T1000 (cell line): Measurements from ENCODE around the gene C1QTNF1.
"Not testable (repeated sequence)": the region's sequence is repeated elsewhere in the genome, so short reads cannot be mapped to it uniquely, and the experiment has no call there.

Experiments
- DNase-seq: peaks from one replicate; lab custom pipeline; 2025; ENCODE audit warnings: mixed read lengths; lab: John Stamatoyannopoulos, UW

C1QTNF1 gene

DNA sequence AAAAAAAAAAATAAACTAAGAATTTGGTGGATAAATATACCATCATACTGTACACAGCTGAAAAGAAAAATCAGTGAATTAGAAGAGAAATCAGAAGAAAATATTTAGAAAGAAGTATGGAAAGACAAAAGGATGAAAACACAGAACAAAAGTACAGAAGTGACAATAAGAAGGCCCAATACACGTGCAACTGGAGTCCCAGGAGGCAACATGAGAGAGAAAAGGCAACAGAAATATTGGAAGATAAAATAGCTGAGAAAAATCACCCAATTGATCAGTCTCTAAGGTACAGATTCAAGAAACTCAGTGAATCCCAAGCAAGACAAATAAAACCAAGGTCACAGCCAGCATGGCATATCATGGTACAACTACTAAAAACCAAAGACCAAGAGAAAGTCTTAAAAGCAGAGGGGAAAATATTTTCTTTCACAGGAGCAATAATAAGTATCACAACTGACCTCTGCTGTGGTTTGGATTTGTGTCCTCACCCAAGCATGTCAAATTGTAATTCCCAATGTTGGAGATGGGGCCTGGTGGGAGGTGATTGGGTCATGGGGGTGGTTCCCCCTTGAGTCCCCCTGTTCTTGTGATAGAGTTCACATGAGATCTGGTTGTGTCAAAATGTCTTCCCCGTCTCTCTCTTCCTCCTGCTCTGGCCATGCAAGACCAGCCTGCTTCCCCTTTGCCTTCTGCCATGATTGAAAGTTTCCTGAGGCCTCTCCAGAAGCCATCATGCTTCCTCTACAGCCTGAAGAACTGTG lies 30.4 kb downstream of the C1QTNF1 start:
- no peak for DNase-seq

DNA sequence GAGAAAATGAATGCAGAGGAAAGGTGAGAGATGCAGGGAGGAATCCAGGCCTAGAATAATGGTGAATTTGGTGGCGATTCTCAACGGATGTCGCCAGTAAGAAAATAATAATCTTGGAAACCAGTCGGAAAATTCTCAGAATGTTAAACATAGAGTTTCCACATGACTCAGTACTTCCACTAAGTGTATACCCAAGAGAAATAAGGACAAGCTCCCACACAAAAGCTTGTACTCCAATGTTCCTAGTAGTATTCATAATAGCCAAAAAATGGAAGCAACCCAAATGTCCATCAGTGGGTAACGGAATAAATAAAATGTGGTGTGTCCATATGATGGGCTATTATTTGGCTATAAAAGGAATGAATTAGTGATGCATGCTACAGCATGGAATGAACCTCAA lies 31.2 kb downstream of the C1QTNF1 start:
- no peak for DNase-seq

DNA sequence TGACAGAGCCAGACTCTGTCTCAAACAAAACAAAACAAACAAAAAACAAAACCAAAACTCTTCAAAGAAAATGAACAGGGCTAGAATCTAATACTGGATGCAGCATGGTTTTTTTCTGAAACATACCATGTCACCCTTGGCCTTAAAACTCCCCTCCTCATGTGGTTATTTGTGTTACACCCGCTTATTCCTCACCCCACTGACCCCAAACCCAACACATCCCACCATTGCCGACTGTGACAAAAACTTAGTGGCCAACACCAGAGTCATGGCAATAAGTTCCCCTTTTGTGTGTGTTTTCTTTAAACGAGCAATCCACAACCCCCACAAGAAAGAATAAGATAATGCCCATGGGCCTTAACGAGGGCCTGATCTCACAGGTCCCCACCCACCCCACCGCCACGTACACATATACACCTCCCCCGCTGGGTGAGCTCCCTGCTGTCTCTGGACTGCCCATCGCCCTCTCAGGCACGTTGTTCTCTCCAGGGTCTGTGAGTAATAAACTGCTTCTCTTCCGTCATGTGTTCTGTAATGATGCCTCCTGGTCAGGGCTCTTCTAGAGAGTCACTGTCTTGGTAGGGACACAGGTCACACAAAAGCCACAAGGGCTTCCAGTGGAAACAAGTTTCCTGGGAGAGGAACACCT lies 33.9 kb downstream of the C1QTNF1 start:
- no peak for DNase-seq

DNA sequence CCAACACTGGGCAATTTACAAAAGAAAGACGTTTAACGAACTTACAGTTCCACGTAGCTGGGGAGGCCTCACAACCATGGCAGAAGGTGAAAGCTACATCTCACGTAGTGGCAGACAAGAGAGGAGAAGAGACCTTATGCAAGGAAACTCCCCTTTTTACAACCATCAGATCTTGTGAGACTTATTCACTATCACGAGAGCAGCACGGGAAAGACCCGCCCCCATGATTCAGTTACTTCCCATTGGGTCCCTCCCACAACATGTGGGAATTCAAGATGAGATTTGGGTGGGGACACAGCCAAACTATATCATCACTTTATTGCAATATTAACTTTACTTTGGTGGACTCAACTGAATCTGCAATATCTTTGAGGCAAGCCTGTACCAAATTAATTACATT lies 38.7 kb downstream of the C1QTNF1 start:
- no peak for DNase-seq

DNA sequence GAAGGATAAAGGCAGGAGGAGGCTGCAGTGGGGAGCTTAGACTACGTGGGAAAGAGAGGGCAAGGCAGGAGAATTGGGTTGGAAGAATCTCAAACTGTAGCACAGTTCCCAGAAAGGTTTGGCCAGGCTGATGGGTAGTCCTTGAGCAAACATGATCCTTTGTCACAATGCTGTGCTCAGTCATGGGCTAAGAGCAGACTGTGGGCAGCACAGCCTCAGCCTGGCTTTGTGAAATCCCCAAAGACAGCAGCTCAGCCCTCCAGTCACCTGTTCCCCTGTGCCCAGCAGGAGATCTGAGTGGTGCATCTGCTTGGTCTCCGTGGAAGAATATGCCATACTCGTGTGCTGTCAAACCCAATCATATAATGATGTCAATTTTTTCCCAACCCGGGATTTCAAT lies 40.1 kb downstream of the C1QTNF1 start:
- no peak for DNase-seq

DNA sequence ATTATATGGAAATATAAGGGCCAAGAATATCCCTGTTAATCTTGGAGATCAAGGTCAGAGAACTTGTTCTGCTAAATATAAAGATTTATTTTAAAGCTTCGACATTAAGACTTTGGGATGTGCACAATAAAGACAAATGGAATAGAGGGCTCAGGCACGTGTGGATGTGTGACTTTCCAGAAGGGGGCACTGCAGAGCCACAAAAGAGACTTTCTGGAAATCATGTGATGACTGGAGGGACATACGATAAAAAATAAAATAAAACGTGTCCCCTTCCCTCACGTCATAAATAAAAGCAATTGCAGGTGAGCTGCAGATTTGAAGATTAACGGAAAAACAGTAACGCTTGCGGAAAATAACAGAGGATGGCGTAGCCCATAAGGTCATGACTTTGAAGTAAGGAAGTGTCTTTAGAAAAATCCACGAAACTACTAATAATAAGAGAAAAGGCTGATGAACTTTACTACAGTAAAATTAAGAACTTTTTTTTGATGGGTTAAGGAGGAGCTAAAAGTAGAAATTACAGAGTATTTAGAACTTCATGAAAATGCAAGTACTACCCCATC lies 41.2 kb downstream of the C1QTNF1 start:
- DNase-seq, result no peak

DNA sequence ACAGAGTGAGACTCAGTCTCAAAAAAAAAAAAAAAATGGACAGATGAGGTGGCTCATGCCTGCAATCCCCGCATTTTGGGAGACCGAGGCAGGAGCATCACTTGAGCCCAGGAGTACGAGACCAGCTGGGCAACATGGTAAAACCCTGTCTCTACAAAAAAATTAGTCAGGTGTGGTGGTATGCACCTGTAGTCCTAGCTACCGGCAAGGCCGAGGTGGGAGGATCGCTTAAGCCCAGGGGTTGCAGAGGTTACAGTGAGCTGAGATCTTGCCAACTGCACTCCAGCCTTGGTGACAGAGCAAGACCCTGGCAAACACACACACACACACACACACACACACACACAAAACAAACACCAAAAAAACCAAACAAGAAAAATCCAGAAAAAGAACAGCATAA lies 43.0 kb downstream of the C1QTNF1 start:
- no peak for DNase-seq

DNA sequence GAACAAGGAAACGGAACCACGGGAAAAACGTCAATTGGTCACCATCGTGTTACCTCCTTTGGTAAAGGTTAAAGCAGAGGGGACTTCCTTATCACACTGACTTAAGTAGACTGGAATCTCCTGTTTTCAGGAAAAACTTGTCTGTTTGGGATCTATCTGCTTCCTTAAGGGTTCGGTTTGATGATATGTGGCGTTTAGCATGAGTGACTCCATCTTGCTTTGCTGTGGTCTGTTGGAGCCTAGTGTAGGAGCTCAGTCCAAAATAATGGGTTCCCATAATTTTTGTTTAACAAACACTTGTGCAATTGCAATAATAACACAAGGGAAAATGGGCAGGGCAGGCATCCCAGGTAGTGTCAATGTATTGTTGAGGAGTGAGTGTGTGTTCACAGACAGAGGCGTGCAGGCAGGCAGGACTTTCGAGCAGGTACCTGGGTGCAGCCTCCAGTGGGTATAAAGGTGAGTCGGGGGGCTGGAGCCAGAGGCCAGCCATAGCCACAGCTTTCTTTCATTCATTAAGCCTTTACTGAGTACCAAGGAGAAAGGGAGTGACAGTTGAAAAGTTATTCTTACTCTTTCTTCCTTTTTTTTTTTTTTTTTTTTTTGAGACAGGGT lies 46.4 kb downstream of the C1QTNF1 start:
- no peak for DNase-seq

DNA sequence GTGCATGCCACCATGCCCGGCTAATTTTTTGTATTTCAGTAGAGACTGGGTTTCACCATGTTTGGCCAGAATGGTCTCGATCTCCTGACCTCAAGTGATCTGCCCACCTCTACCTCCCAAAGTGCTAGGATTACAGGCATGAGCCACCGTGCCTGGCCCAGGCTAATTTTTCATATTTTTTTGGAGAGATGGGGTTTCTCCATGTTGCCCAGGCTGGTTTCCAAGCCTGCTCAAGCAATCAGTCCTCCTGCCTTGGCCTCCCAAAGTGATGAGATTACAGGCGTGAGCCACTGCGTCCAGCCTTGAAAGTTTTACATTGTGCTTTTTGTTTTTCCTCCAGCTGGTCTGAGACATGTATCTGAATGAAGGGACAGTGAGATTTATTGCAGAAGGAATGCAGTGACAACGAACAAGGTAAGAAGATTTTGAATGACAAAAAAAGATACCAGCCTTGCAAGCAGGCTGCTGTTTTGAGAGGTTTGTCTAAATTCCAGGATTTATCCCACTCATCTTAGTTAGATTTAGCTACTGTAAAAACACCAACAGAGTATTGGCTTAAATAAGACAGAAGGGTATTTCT lies 47.3 kb downstream of the C1QTNF1 start:
- DNase-seq, result no peak

DNA sequence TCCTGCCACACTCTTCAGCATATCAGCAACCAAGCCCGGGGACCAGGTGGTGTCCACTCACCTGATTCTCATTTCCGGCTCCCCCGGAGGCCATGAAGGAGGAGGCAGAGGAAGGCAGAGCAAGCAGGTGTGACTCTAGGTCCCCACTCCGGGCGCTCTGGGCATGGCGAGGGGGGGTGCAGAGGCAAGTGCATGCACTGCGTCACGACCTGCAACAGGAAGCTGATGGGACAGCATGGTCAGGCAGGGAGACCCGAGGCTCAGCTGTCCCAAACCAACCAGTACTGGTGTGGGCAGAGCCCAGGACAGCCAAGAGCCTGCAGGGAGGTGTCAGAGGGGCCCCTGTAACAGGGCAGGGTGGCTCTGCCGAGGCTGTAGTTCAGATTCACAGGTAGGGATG lies 48.6 kb downstream of the C1QTNF1 start:
- no peak for DNase-seq

DNA sequence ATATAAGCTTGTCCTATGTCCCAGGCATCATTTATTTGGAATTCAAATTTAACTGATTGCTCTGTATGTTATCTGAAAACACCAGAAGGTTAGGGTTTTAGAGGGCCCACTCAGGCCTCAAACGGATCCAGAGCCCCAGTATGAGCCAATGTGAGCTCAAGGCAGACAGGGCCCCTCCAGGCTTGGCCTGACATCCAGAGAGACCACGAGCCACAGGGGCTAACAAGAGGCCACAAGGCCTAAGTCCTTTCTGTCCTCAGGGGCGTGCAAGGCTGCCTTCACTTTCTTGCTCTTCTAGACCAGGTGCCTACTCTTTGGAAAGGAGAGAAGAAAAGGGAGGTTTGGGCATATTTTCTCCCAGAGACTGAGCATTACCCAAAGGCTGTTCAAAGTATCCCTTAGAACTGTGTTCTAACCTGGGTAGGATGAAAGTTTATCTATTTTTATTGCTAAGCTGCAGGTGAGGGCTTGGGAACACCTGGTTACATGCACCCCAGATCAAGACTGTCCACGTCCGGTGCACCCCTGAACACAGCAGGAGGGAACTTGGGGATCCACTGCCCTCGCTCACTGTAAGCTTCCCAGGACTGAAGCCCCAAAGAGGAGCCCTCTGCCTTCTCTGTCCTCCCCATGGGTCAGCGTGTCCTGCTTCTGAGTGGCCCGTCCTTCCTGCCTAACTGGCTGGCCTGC lies 49.2 kb downstream of the C1QTNF1 start:
- DNase-seq, result no peak

DNA sequence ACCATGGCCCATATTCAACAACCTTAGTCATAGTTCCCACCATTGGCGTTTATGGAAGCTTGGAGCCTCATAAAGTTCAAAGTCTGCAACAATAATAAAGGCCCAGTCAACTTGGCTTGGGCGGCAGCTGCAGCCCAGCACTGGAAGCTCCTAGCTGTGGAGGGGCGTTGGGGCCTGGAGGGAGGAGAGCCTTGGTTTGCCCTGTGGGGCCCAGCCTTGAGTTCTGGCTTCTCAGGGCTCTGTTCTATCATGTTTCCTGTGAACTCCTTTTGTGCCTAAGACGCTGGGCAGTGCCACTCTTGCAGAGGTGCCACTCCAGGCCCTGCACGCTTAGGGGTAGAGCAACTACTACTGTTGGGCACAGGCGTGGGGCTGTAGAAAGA lies 49.7 kb downstream of the C1QTNF1 start:
- DNase-seq, result no peak

DNA sequence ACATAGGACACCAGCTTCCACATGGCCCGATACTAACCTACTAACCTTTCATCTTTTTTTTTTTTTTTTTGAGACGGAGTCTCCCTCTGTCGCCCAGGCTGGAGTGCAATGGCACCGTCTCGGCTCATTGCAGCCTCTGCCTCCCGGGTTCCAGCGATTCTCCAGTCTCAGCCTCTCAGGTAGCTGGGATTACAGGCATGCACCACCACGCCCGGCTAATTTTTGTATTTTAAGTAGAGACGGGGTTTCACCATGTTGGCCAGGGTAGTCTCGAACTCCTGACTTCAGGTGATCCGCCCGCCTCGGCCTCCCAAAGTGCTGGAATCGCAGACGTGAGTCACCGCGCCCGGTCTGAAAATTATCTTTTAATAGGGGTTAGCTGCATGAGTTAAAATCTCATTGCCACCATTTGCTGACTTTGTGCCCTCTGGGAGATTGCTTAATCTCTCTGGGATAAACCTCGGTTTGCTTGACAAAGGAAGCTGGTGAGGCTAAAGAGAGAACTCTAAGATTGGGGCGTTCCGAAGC lies 50.2 kb downstream of the C1QTNF1 start:
- not testable (repeated sequence) for DNase-seq

DNA sequence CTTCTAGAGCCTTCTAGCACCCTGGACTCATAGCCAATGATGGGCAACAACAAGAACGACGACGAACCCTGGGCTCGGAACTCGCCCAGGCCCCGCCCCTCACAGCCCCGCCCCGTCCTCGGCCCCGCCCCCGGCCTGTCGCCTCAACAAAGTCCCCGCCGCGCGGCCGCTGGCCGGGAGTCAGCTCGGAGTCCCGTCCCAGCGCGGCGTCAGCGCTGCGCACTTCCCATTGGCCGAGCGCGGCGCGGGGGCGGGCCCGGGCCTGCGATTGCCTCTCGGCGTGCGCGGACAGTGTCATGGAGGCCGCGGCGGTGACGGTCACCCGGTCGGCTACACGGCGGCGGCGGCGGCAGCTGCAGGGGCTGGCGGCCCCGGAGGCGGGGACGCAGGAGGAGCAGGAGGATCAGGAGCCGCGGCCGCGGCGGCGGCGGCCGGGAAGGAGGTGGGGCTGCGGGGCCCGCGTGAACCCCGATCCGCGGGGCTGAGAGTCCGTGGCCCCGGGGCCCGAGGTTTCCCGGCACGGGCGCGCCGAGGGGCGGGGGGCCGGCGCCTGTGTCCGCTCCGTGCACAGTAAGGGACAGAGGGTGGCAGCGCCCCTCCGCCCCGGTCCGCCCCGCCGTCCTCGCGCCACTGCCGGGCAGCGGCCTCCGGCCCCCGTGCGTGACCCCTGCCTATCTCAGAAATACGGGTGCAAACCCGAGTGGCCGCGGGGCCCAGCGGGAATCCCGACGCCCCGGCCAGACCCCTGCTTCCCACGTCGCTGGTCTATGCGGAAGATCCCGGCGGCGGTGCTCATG lies 50.9 kb downstream of the C1QTNF1 start, which contains the start of gene ENGASE:
TSS of gene ENGASE (plus strand) at position 176 of the 797 bp plus-strand sequence. CDS start at position 297, 121 bp downstream.
- peak; percentile 96 for DNase-seq

DNA sequence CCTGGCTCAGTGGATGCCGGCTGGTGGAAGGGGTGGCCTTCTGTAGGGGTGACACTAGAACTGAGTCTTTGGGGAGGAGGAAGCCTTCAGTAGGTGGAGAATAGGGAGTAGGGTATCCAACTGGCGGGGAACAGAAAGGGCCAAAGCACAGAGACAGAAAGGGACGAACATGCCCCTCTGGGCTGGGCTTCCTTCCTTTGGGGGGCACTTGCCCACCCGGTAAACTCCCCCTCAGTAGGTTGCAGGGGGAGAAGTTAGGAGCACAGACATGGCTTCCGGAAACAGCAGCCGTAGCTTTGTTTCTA lies 51.4 kb downstream of the C1QTNF1 start:
- no peak for DNase-seq

DNA sequence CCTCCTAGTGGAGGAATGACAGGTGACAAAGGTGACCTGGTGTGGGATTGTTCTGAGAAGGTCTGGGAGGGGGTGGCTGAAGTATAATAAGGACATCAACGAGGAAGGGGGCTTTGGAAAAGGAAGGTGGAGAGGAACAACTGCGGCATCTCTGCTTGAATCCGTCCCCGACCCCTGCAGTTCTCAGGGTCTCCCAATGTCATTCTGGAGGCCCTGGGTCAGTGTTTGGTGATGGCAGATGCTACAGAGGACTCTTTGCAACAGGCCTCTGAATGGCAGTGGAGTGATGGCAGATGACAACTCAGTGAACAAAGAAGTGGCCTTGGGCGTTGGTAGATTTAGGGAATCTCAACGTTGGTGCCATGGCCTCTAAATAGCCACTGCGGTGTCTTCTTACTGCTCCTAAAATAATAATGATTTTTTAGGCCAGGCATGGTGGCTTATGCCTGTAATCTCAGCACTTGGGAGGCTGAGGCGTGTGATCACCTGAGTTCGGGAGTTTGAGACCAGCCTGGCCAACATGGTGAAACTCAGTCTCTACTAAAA lies 52.0 kb downstream of the C1QTNF1 start:
- DNase-seq, result no peak

DNA sequence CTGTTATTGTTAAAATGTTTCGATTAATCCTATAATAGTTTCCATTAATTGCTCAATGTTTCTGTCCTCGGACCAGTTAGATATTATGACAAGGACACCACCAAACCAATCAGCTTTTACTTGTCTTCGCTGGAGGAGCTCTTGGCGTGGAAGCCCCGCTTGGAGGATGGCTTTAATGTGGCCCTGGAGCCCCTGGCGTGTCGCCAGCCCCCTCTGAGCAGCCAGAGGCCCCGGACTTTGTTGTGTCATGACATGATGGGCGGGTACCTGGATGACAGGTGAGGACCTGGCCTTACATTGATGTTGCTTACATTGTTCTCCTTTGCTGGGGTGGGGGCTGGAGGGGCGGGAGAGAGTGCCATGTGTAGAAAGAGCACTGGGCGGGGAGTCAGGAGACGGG lies 53.6 kb downstream of the C1QTNF1 start:
- no peak for DNase-seq

DNA sequence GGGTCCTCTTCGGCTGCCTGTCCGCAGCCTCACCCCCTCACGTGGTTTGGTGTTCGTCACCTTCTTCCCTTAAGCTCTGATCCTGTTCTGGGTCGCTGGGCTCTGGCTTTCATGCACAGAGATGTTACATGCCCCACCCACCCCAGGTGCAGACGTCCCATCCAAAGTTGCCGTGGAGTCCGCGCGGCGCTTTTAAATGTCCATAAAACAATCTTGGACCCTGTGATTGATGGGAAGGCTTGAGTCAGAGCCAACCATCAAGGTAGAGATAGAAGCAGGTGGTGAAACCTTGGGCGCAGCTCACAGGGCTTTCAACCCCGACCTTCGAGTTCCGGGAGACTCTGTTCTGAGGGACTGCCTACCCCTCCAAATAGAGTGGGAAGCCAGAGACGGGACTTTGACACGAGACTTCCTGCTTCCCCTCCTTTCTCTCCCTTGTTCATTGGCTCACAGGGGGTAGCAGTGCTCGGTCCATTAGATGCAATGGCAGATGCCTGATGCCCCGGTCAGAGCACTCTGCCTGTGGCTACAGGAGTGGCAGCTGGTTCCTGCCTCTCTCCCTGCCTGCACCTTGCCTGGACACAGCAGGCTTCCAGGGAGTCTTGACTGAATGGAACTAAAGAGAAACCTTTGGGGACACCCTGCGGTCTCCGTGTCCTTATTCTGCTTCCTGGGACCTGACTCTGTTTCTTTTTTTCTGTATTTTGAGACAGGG lies 54.7 kb downstream of the C1QTNF1 start:
- DNase-seq, result no peak

DNA sequence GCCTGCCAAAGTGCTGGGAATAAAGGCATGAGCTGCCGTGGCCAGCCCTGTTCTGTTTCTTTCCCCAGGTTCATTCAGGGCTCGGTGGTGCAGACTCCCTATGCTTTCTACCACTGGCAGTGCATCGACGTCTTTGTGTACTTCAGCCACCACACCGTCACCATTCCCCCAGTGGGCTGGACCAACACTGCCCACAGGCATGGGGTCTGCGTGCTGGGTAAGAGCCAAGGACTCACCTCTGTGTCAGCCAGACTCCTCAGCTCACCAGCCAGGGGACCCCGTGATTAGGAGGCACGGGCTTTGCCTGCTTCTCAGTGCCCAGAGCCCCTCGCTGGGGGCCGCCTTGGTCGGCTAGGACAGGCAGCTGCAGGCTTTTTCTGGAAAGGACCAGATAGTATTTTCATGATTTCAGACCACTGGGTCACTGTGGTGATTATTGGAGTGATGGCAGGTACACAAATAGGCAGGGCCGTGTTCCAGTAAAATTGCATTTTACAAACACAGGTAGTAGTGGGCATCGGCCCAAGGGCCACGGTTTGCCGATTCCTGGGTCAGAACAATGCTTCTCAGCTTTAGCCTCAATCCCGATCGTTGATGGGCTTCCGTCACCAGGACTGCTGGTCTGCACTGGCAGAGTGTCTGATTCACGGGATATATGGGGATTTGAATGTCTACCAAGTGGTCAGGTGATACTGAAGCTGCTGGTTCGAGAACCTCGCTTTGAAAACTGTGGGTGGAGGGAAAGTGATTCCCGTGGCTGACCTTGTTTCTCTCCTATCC lies 55.6 kb downstream of the C1QTNF1 start:
- DNase-seq, result no peak
